Subcutaneous abdominal adipose tissue (tissue), 5 donors: ENCODE data around the gene ZNF311.

Source experiments
- H3K27ac ChIP-seq: one replicate; pipeline ENCODE4 v1.7.0; 2013; ENCODE audit warnings: low read depth, mild to moderate bottlenecking, inconsistent platforms, low read length, moderate library complexity
- H3K27me3 ChIP-seq, 5 donors: one replicate each; pipeline ENCODE4 v1.7.0; 2013; ENCODE audit warnings: low read length in 5 of 5, inconsistent platforms in 1 of 5; ENCODE audit not compliant: control insufficient read depth in 5 of 5, insufficient read depth in 4 of 5
- H3K36me3 ChIP-seq, 5 donors: one replicate each; pipeline ENCODE4 v1.7.0; 2013; ENCODE audit warnings: low read length in 5 of 5; ENCODE audit not compliant: control insufficient read depth in 5 of 5, insufficient read depth in 5 of 5
- H3K4me1 ChIP-seq, 5 donors: one replicate each; pipeline ENCODE4 v1.7.0; 2013; ENCODE audit warnings: low read length in 5 of 5, mild to moderate bottlenecking in 3 of 5, moderate library complexity in 1 of 5; ENCODE audit not compliant: control insufficient read depth in 5 of 5, insufficient read depth in 5 of 5
- H3K4me3 ChIP-seq, 5 donors: one replicate each; pipeline ENCODE4 v1.7.0; 2013; ENCODE audit warnings: low read length in 5 of 5, low read depth in 1 of 5
- H3K9ac ChIP-seq, 5 donors: one replicate each; pipeline ENCODE4 v1.7.0; 2013; ENCODE audit warnings: low read length in 5 of 5, mild to moderate bottlenecking in 4 of 5, moderate library complexity in 3 of 5
- H3K9me3 ChIP-seq, 5 donors: one replicate each; pipeline ENCODE4 v1.7.0; 2013; ENCODE audit warnings: low read length in 5 of 5; ENCODE audit not compliant: control insufficient read depth in 5 of 5
- donor health status: healthy.
- donor health status: healthy.
- donor health status: healthy.
- donor health status: healthy.
- donor health status: healthy.

Gene ZNF311

DNA sequence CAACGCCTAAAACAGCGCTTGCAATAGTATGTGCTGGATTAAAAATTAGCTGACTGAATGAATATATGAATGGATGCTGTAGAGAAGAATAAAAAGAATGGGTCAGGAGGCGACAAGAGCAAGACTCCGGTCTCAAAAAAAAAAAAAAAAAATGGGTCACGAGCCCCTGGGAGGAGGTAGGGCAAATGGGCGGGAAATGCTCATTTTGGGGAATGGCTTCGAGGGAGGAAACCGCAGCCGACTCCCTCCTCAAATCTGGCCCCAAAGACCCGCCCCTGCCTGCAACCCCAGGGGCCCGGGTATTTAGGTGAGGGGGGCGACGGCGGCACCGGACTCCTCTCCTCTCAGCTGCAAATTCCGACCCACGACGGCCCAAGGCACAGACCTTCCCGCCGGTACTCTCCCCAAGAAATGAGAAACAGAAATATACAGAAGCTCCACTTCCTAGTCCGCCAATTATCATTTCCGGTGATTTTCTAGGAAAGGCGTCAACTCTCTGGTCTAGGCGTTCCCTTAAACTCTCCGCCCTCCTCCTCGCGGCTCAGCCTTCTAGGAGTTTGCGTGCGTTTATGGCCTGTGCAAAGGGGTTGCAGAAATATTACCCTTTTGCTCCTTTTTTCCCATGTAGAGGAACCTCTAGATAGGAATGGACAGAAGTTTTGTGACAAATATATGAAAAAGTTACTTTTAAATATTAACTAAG is at the start of gene ZNF311:
Gene ZNF311 (minus strand): TSS at position 133 of the 703 bp plus-strand sequence. CDS start 1,361 bp downstream, outside the sequence.
- H3K4me3 ChIP-seq = peak within 1 kb of the TSS; percentile 74 to 86 (median 77)
- no peaks in the 10 kb centered on the region for H3K9me3 ChIP-seq
- no peaks in the 10 kb centered on the region for H3K27me3 ChIP-seq
- peak within 1 kb of the TSS; percentile 39 for H3K27ac ChIP-seq
- H3K4me1 ChIP-seq = peaks cover 0 to 14% (median 8%) of the 10 kb centered on the region in 5 donors
- H3K9ac ChIP-seq = peak within 1 kb of the TSS; percentile 28 to 76 (median 70)
- H3K36me3 ChIP-seq = no peaks in the 10 kb centered on the region

DNA sequence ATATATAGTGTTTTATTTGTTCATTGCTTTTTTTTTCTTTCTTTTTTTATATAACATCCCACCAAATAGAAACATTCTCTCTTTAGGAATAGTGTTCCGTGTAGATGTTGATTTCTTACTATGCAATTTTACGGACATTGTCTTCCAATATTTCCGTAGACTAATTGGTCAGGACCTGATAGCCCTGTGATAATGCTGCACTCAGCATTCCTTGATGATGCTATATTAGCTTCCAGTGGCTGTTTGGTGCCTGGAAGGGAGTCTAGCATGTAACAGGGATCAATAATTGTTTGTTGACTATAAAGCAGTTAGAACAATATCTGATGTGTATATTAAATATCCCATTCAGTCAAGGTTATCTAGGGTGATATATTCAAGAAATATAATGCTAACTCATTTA is 46.6 kb upstream of the ZNF311 start:
- H3K4me1 ChIP-seq = no peaks in the 10 kb centered on the region
- H3K36me3 ChIP-seq = no peaks in the 10 kb centered on the region

DNA sequence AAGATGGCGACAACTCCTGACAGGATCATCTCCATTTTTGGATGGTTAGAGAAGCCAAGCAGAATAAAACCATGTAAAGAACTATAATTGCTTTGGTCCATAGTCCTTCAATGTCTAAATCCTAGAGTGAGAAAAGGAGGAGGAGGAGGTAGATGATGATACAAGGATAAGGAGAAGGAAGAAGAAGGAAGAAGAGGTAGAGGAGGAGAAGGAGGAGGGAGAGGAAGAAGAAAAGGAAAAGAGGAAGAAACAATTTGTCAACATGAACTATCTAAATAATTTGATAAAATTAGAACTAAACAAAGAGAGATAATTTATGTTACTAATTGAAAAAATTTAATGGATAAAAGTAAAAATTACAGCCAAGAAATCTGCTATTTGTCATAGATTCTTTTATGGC is 40.0 kb upstream of the ZNF311 start, which contains the start of gene OR2W1:
Gene OR2W1 (minus strand): TSS at position 101 of the 400 bp plus-strand sequence. CDS start 0 bp downstream, at position 101.
- H3K36me3 ChIP-seq = no peaks in the 10 kb centered on the region
- peaks cover 0 to 6% (median 0%) of the 10 kb centered on the region in 5 donors for H3K27me3 ChIP-seq
- H3K4me3 ChIP-seq = no peak within 1 kb of the TSS
- no peak within 1 kb of the TSS for H3K27ac ChIP-seq
- no peaks in the 10 kb centered on the region for H3K9me3 ChIP-seq
- no peak within 1 kb of the TSS for H3K9ac ChIP-seq
- no peaks in the 10 kb centered on the region for H3K4me1 ChIP-seq

More for the DNA sequence above, 46.6 kb upstream of the ZNF311 start:
- H3K27ac ChIP-seq = no peak overlapping the region
- H3K9me3 ChIP-seq = peaks cover 0 to 3% (median 0%) of the 10 kb centered on the region in 5 donors
- no peak overlapping the region for H3K4me3 ChIP-seq
- H3K27me3 ChIP-seq = no peaks in the 10 kb centered on the region
- H3K9ac ChIP-seq = no peak overlapping the region

DNA sequence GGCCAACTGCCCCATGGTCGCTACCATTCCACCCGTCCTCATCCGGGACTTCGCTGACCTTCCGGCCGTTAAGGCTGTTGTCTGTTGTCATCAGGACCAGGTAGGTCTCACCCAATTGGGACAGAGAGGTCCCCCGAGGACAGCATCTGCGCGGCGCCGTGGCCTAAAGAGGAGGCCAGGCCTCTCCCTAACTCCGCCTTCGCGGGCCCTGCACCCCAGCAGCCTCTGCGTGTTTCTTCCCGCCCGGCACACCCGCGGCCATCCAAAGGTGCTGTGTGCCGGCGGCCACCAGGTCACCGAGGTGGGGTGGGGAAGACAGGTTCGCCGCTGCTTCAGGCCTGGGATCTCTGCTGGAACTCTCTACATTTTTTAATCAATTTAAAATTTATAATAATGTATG is 30.8 kb upstream of the ZNF311 start:
- H3K4me1 ChIP-seq = no peaks in the 10 kb centered on the region
- H3K27me3 ChIP-seq = no peaks in the 10 kb centered on the region
- no peaks in the 10 kb centered on the region for H3K9me3 ChIP-seq
- no peaks in the 10 kb centered on the region for H3K36me3 ChIP-seq
- H3K27ac ChIP-seq = no peak overlapping the region
- no peak overlapping the region for H3K9ac ChIP-seq
- no peak overlapping the region for H3K4me3 ChIP-seq

DNA sequence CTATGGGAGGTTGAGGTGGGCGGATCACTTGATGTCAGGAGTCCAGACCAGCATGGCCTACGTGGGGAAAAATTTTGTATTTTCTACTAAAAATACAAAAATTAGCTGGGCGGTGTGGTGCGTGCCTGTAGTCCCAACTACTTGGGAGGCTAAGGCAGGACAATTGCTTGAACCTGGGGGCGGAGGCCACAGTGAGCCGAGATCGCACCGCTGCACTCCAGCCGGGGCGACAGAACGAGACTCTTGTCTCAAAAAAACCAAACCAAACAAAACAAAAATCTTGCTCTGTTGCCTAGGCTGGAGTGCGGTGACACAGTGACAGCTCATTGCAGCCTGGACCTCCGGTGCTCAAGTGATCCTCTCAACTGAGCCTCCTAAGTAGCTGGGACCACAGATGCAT is 23.7 kb upstream of the ZNF311 start:
- Histone ChIP-seq H3K9me3 (no peaks in the 10 kb centered on the region), H3K9ac (no peak overlapping the region), H3K4me1 (no peaks in the 10 kb centered on the region), H3K4me3 (no peak overlapping the region), H3K27ac (no peak overlapping the region), H3K27me3 (peaks cover 0 to 4% (median 4%) of the 10 kb centered on the region in 5 donors), H3K36me3 (no peaks in the 10 kb centered on the region)

DNA sequence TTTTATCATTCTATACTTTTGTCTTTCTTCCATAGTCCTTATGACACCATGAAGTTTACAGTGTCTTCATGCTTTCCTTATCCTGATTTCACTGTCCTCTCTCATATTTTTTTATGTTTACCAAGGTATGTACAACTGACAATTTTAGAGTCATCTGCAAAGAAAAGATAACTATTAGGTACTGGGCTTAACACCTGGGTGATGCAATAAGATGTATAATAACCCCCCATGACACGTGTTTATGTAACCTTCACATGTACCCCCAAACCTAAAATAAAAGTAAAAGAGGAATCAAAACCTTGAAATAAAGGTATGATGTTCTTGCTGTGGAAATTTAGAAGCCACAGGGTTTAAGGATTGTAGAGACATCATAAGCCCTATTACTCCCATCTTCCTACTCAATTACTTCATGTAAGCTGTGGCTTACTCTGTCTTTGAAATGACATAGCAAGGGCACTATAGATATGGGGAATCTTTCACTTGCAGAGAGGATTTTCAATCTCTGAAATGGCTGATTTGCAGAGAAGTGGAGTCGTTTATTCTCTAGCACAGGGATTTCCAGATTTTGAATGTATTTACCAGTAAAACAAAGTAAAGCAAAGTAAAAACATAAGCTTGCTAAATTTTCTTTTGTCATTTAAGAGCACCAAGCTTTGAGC is 20.9 kb upstream of the ZNF311 start:
- H3K27me3 ChIP-seq = peaks cover 2 to 14% (median 4%) of the 10 kb centered on the region in 5 donors
- H3K9ac ChIP-seq = no peak overlapping the region
- no peaks in the 10 kb centered on the region for H3K36me3 ChIP-seq
- no peaks in the 10 kb centered on the region for H3K4me1 ChIP-seq
- H3K4me3 ChIP-seq = no peak overlapping the region
- no peak overlapping the region for H3K27ac ChIP-seq
- H3K9me3 ChIP-seq = no peaks in the 10 kb centered on the region

DNA sequence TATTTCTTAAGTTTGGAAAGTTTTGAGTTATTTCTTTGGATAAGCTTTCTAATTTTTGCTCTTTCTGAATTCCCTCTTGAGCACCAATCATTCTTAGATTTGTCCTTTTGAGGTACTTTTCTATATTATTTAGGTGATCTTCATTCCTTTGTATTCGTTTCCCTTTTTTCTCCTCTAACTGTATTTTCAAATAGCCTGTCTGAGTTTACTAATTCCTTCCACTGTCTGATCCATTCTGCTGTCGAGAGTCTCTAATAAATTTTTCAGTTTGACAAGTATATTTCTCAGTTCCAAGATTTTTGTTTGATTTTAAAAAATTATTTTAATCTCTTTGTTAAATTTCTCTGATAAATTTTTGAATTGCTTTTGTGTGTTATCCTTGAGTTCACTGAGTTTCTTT is 16.3 kb upstream of the ZNF311 start:
- Histone ChIP-seq H3K9ac (no peak overlapping the region), H3K4me1 (peaks cover 0 to 8% (median 7%) of the 10 kb centered on the region in 5 donors), H3K27ac (no peak overlapping the region), H3K9me3 (no peaks in the 10 kb centered on the region), H3K4me3 (no peak overlapping the region), H3K27me3 (peaks cover 0 to 10% (median 4%) of the 10 kb centered on the region in 5 donors), H3K36me3 (no peaks in the 10 kb centered on the region)

DNA sequence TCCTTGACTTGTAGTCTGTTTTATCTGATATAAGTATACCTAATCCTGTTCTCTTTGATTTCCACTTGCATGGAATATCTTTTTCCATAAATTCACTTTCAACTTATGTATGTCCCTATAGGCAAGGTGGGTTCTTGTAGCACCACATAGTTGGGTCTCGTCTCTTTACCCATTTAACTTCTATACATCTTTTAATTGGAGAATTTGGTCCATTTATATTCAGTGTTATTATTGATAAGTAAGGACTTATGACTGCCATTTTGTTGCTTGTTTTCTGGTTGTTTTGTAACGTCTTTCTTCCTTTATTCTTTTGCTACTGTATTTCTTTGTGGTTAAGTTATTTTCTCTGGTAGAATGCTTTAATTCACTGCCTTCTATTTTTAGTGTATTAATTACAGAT is 14.5 kb upstream of the ZNF311 start:
- H3K27me3 ChIP-seq = peaks cover 1 to 13% (median 3%) of the 10 kb centered on the region in 5 donors
- H3K36me3 ChIP-seq = no peaks in the 10 kb centered on the region
- H3K9ac ChIP-seq = no peak overlapping the region
- peaks cover 0 to 13% (median 13%) of the 10 kb centered on the region in 5 donors for H3K4me1 ChIP-seq
- no peak overlapping the region for H3K27ac ChIP-seq
- no peaks in the 10 kb centered on the region for H3K9me3 ChIP-seq
- H3K4me3 ChIP-seq = no peak overlapping the region

DNA sequence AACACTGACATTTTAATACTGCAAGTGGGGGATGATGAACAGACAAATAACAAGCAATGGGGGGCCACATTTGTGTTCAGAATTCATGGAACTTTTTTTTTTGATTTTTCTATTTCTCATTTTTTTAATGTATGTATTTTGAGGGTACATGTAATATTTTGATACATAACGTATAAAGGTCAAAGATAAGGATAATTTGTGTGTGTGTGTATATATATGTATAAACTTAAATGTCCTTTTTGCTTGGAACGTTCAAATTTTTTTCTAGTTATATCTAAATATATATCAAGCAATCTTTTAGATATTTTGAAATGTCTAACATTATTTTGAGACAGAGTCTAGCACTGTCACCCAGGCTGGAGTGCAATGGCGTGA is 12.3 kb upstream of the ZNF311 start:
- Histone ChIP-seq H3K4me3 (no peak overlapping the region), H3K27me3 (peaks cover 18 to 25% (median 18%) of the 10 kb centered on the region in 5 donors)

More for the DNA sequence above, 12.3 kb upstream of the ZNF311 start:
- Histone ChIP-seq H3K27ac (no peak overlapping the region), H3K9ac (no peak overlapping the region), H3K4me1 (peaks cover 0 to 13% (median 13%) of the 10 kb centered on the region in 5 donors), H3K36me3 (no peaks in the 10 kb centered on the region), H3K9me3 (no peaks in the 10 kb centered on the region)
